ENCODE measurements around the gene COL27A1. TPM values are rescaled to one million over a fixed set of nuclear protein-coding genes. Genes with fewer than 3 reads are reported as not detected.

Gene COL27A1
- total RNA-seq, 2 experiments from 2014 or later = 7.0 to 10.6 TPM

DNA sequence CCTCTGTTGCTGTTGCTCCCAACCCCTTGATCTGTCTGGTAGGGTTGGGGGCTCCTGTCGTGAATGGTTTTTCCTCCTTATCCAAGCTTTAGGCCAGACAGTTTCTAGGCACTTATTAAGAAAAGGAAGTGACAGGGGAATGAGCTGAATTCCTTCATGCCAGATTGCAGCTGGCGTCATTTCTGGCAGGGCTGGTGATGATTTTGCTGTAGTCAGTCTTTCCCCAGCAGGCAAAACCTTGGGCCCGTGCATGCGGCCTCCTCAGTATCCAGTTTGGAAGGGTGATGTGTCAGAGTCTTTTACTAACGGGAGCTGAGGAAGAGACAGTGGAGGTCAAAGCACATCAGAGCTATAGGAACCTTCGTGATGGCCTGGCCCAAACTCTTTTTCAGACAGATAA lies 58.8 kb downstream of the COL27A1 start:
- Mint-ChIP-seq H3K36me3 (ENCODE audit: low read depth) (peaks cover 2% of the 10 kb centered on the region), H3K27ac (no peak overlapping the region), H3K4me3 (no peak overlapping the region), H3K27me3 (ENCODE audit: low read depth) (no peaks in the 10 kb centered on the region), H3K4me1 (ENCODE audit: low read depth) (no peaks in the 10 kb centered on the region), H3K9me3 (no peaks in the 10 kb centered on the region)
- DNase-seq = no peak
- intact Hi-C loops (cut with micrococcal nuclease) = no loop called here
- CTCF ChIA-PET = interaction anchor here (0.5 kb wide), 1 partner anchor 1738 kb away, joined by 3 read pairs; no protein-coding TSS in a partner anchor

DNA sequence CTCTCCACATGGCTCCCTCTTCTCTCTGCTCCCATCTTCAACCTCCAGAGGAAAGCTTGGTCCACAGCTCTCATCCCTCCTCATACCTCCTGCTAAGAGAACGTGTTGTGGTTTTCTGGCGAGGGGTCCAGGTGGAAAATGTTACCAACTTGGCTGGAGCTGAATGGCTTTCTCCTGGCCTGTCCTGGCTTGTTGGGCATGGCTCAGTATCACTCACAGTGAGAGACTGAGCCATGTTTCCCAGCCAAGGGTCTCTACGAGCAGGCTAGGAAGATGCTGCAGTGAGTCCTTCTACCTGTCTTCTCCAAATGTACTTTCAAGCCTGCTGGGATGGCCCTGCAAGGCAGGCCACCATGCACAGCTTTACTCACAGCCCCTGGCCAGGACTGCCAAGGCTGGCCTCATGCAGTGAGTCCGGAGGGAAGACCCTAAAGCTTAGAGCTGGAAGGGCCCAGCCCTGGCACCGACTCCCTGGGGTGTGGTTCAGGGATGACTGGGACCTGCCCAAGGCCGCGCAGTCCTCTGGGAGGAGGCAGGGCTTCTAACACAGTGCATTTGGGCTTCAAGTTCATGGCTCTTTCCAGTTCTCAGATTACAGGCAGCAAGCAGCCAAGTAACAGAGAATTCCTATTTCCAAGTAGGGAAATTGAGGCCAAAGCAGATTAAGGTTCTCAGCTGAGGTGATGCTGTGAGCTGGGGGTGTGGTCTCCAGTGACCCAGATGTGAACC lies 59.5 kb downstream of the COL27A1 start:
- intact Hi-C loops (cut with micrococcal nuclease) = no loop called here
- DNase-seq = no peak
- H3K36me3 Mint-ChIP-seq (ENCODE audit: low read depth) = peaks cover 2% of the 10 kb centered on the region
- H3K4me3 Mint-ChIP-seq = no peak overlapping the region
- CTCF ChIA-PET = interaction anchor here (0.8 kb wide), 1 partner anchor 132 kb away, joined by 3 read pairs; no protein-coding TSS in a partner anchor
- H3K4me1 Mint-ChIP-seq (ENCODE audit: low read depth) = no peaks in the 10 kb centered on the region
- no peaks in the 10 kb centered on the region for H3K27me3 Mint-ChIP-seq (ENCODE audit: low read depth)
- no peak overlapping the region for H3K27ac Mint-ChIP-seq
- no peaks in the 10 kb centered on the region for H3K9me3 Mint-ChIP-seq

DNA sequence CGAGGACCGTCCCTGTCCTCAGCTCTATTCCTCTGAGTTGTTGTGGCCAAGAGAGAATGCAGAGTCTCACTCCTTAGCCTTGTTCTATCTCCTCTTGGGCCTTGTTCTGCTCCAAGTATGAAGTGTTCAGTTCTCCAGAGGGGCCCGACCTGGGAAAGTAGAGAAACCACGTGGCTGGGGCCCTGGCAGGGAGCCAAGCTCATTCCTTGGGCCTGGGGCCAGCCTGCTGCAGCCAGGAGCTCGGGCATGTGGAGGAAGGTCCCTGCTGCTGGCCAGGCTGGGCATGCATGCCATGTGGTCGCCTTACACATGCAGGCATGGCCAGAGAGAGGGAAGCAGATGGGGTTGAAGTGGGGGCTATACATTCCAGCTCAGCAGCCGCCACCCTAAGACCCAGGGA lies 60.7 kb downstream of the COL27A1 start:
- CTCF ChIA-PET = no interaction called here
- Mint-ChIP-seq H3K27me3 (ENCODE audit: low read depth) (no peaks in the 10 kb centered on the region), H3K4me3 (no peak overlapping the region), H3K36me3 (ENCODE audit: low read depth) (no peaks in the 10 kb centered on the region), H3K27ac (no peak overlapping the region), H3K4me1 (ENCODE audit: low read depth) (no peaks in the 10 kb centered on the region), H3K9me3 (no peaks in the 10 kb centered on the region)
- no peak for DNase-seq
- intact Hi-C loops (cut with micrococcal nuclease) = no loop called here

DNA sequence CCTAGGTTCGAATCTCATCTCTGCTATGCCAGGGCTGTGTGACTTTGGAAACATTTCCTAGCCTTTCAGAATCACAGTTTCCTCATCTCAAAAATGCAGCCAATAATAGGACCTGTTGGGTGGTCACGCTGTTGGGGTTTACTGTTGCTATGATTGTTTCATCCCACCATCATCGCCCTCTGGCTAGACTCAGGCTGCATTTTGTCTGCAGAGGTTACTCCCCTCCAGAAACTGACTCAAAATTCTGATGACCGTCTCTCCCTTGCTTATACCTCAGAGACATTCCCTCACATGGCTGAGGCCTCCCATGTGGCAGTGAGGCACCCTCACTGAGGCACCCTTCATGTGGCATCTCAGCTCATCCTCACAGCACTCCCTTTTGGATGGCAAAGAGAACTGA lies 61.6 kb downstream of the COL27A1 start:
- Mint-ChIP-seq H3K4me3 (no peak overlapping the region), H3K4me1 (ENCODE audit: low read depth) (no peaks in the 10 kb centered on the region), H3K36me3 (ENCODE audit: low read depth) (no peaks in the 10 kb centered on the region), H3K9me3 (no peaks in the 10 kb centered on the region), H3K27ac (no peak overlapping the region), H3K27me3 (ENCODE audit: low read depth) (no peaks in the 10 kb centered on the region)
- CTCF ChIA-PET = no interaction called here
- intact Hi-C loops (cut with micrococcal nuclease) = no loop called here
- no peak for DNase-seq

DNA sequence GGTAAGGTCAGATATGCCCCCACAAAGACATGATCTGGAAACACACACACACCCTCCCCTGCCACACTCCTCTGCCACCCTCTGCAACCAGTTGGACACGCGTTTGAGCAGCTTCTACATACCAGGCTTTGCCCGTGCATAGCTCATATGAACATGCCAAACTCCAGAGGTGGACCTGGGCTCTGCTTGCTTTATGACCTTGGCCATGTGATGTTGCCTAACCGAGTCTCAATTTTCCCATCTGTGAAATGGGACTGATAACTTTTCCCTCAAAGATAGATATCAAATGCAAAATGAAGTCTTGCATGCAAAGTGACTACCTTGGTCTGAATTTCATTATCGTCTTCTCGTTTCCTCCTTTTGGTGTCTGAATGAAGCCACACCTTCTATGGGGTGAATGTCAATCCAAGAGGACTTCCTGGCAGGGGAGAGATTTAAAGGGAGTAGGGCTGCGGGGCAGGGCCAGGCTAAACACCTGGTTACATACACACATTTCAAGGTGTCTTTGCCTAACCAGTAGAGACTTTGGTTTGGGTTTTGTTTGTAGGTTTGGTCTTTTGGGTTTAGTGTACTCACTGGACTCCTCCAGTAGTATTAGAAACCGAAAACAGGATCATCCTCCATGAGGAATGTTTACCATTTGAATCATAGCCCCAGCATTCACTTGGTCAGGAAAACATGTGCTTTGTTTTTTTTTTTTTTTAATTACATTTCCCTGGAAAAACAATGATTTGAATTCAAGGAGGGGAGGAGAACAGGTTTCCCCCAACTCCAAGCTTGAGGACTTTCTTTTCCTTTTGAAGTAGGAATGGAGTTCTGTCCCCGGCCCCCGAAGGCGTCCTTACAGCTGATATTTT lies 63.2 kb downstream of the COL27A1 start:
- CTCF ChIA-PET = interaction anchor here (0.7 to 1.7 kb wide), 3 partner anchors 30 to 255 kb away, joined by 3 to 9 read pairs (median 3); no protein-coding TSS in a partner anchor
- intact Hi-C loops (cut with micrococcal nuclease) = no loop called here

DNA sequence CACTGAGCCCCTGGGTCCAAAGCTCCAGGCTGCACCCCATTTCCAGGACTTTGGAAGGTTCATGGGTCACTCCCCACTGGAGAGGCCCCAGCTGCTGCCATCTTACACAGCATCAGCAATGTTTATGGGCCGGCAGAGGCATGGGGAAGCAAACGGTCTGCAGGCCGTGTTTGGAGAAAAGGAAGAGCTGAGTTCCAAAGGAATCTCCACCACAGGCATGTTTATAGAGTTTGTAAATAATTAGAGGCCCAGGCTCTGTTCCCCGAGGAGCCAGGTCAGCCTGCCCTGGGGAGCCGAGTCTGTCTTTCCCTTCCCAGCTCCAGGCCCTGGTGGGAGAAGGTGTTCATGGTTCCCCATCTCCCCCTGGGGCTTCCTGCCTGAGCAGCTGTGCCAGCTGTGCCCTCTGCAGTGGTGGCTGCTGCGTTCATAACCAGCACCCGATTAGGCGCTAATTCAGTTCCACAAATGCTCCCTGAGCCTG lies 64.8 kb downstream of the COL27A1 start:
- intact Hi-C loops (cut with micrococcal nuclease) = no loop called here
- Mint-ChIP-seq H3K4me3 (no peak overlapping the region), H3K9me3 (no peaks in the 10 kb centered on the region), H3K36me3 (ENCODE audit: low read depth) (no peaks in the 10 kb centered on the region), H3K27ac (no peak overlapping the region), H3K4me1 (ENCODE audit: low read depth) (no peaks in the 10 kb centered on the region), H3K27me3 (ENCODE audit: low read depth) (no peaks in the 10 kb centered on the region)
- DNase-seq = no peak
- CTCF ChIA-PET = interaction anchor here (0.7 kb wide), 1 partner anchor 232 kb away, joined by 4 read pairs; no protein-coding TSS in a partner anchor

More for the DNA sequence above, 63.2 kb downstream of the COL27A1 start:
- Mint-ChIP-seq H3K4me3 (no peak overlapping the region), H3K36me3 (ENCODE audit: low read depth) (no peaks in the 10 kb centered on the region), H3K27ac (no peak overlapping the region), H3K27me3 (ENCODE audit: low read depth) (no peaks in the 10 kb centered on the region), H3K9me3 (no peaks in the 10 kb centered on the region), H3K4me1 (ENCODE audit: low read depth) (no peaks in the 10 kb centered on the region)
- DNase-seq = no peak

DNA sequence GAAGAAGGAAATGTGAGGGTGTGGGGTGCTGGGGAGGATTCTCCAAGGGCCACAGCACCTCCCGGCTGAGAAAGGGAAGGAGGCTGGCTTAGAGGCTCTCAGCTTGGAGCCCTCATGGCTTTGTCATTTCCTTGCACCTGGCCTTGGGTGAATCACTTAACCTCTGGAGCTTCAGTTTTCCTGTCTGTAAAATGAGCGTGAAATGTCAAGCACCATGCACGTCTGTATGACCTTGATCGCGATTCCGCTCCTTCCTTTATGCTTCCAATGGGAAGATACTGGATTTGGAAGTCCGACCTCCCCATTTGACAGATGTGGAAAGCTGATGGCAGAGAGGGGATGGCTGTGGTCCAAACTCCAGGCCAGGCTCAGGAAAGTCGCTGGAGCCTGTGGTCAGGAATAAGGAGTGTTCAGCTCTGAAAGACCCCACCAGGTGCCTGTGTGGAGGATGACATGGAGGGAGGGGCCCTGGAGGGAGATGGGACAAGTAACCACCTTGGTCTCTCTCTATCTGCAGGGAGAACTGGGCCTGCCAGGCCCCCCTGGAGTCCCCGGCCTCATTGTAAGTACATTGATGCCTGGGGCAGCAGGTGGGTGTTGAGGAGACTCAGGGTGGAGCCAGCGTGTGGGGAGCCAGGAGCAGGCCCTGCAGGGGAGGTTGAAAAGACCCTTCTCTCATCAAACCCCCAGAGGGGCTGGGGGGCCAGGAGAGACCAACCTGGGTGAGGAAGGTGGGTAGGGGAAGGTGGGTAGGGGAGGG lies 66.5 kb downstream of the COL27A1 start:
- H3K27ac Mint-ChIP-seq = no peak overlapping the region
- H3K36me3 Mint-ChIP-seq (ENCODE audit: low read depth) = no peaks in the 10 kb centered on the region
- H3K9me3 Mint-ChIP-seq = no peaks in the 10 kb centered on the region
- intact Hi-C loops (cut with micrococcal nuclease) = no loop called here
- no peaks in the 10 kb centered on the region for H3K4me1 Mint-ChIP-seq (ENCODE audit: low read depth)
- H3K4me3 Mint-ChIP-seq = no peak overlapping the region
- H3K27me3 Mint-ChIP-seq (ENCODE audit: low read depth) = no peaks in the 10 kb centered on the region
- CTCF ChIA-PET = no interaction called here
- no peak for DNase-seq

DNA sequence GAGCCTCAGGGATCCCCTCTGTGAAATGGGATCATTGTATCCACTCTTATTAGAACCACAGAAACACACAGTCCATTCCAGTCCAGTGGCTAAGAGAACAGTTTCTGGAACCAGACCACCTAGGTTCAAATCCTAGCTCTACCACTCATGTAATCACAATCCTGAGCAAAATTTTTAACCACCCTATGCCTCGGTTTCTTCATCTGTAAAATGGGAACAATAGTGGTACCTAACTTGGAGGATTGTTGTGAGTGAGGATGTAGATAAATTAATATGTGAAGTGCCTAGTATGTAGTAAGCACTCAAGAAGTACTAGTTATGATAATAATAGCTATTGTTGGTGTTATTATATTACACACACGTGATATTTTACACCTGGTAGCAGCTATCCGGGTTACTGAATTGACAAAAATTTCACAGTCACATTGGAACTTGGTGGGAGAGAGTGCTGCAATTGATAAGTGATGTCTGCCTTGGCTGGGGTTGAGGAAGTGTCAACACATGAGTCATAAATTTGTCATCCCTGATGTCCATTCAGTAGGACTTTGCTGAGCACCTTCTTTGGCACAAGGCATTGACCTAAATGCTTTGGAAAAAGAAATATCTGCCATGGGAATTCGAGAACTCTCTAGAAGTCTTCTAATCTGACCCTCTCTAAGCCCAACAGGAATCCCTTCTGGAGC lies 68.4 kb downstream of the COL27A1 start:
- CTCF ChIA-PET = no interaction called here
- Mint-ChIP-seq H3K36me3 (ENCODE audit: low read depth) (no peaks in the 10 kb centered on the region), H3K4me3 (no peak overlapping the region), H3K27ac (no peak overlapping the region), H3K9me3 (no peaks in the 10 kb centered on the region), H3K27me3 (ENCODE audit: low read depth) (no peaks in the 10 kb centered on the region), H3K4me1 (ENCODE audit: low read depth) (no peaks in the 10 kb centered on the region)
- intact Hi-C loops (cut with micrococcal nuclease) = no loop called here
- no peak for DNase-seq

DNA sequence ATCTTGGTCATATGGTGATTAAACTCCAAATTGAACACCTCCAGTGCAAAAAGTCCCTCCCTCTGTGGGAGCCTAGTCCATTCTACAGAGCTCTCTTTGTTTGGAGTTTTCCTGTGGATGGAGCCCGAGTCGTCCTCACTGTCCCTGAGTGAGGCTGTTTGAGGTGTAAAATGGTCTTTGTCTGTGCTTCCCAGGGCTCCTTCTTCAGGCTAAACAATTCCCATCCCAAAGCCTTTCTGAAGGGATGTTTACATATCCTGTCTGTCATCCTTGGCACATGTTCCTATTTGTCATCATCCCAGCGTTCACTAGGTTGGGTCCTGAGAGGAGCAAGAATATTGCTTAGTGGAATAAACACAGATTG lies 68.9 kb downstream of the COL27A1 start:
- CTCF ChIA-PET = no interaction called here
- DNase-seq = no peak
- no peaks in the 10 kb centered on the region for H3K9me3 Mint-ChIP-seq

DNA sequence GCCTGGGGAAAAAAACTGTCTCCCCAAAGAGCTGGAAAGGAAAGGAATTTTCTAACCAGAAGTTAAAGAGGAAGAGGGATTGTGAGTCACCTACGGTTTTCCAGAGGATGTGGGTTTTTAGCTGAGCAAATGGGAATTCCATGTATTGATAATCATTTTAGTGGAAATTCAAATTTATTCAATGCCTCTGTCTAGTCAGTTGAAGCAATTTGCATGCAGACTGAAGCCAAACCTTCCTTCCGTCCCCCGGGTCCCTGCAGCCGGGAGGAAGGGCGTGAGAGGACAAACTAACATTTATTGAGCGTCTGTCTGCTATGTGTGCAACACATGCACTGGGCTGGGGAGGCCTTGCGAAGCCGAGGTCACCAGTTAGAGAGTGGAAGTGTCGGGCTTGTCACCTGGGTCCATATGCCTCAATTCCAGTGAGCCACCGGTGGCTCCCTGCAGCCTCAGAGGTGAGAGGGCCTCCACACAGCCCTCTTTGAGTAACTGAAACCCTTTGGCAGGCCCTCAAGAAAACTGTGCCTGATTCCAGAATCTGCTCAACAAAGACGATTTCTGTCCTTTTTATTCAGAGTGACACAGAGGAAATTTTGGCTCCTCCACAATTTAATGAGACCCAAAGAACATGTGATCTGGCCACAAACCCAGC lies 70.3 kb downstream of the COL27A1 start:
- H3K4me3 Mint-ChIP-seq = no peak overlapping the region
- H3K4me1 Mint-ChIP-seq (ENCODE audit: low read depth) = no peaks in the 10 kb centered on the region
- H3K36me3 Mint-ChIP-seq (ENCODE audit: low read depth) = no peaks in the 10 kb centered on the region
- H3K9me3 Mint-ChIP-seq = no peaks in the 10 kb centered on the region
- DNase-seq = no peak
- CTCF ChIA-PET = no interaction called here
- no peaks in the 10 kb centered on the region for H3K27me3 Mint-ChIP-seq (ENCODE audit: low read depth)
- intact Hi-C loops (cut with micrococcal nuclease) = no loop called here
- H3K27ac Mint-ChIP-seq = no peak overlapping the region

More for the DNA sequence above, 68.9 kb downstream of the COL27A1 start:
- Mint-ChIP-seq H3K4me3 (no peak overlapping the region), H3K36me3 (ENCODE audit: low read depth) (no peaks in the 10 kb centered on the region), H3K27me3 (ENCODE audit: low read depth) (no peaks in the 10 kb centered on the region), H3K4me1 (ENCODE audit: low read depth) (no peaks in the 10 kb centered on the region), H3K27ac (no peak overlapping the region)
- intact Hi-C loops (cut with micrococcal nuclease) = no loop called here

DNA sequence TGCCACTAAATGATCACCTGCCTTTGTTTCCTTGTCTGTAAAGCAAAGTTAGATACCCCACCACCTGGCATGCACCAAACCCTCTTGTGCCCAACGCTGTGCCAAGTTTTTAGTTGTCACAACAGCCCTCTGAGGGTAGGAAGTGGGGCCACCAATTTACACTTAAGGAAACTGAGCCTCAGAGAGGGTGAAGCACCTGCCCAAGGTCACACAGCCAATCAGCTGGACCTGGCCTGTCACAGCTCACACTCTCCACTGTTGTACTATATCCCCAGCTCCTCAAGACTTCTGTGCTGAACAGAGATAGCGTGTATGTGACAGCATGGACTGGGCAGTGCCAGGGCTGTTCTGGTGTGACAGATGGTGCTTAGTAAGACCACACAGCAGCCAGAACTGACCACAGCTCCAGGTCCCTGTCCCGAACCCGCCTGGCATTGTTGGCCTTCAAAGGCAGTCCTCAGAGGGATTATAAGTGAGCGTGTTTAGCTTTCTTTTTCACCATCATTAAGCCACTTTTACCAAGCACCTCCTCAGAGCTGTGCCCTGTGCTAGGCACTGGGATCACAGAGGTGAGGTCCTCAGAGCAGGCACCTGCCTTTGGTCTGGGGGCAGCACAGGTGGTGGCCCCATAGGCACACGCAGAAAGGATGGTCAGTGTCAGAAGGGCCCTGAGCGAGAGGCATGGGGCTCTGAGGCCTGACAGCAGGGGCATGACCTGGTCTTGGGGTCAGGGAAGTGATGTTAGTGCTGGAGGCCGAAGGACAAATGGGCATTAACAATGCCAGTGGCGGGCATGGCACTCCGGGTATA lies 71.1 kb downstream of the COL27A1 start:
- Mint-ChIP-seq H3K4me1 (ENCODE audit: low read depth) (no peaks in the 10 kb centered on the region), H3K27me3 (ENCODE audit: low read depth) (no peaks in the 10 kb centered on the region), H3K36me3 (ENCODE audit: low read depth) (no peaks in the 10 kb centered on the region), H3K4me3 (no peak overlapping the region), H3K9me3 (no peaks in the 10 kb centered on the region), H3K27ac (no peak overlapping the region)
- intact Hi-C loops (cut with micrococcal nuclease) = no loop called here
- CTCF ChIA-PET = no interaction called here
- DNase-seq = no peak

Measured in activated naive CD4-positive, alpha-beta T cell treated with anti-CD3 and anti-CD28 coated beads for 36 hours (primary cell).